ENCODE data around the gene SEMA3A. TPM values are rescaled to one million over a fixed set of nuclear protein-coding genes. Genes with fewer than 3 reads are reported as not detected.
A peak's percentile ranks its signal among the peaks of the same experiment; 100 is the strongest.

The SEMA3A gene
- total and polyA plus RNA-seq, 2 donors (not counting 1 experiment from before 2014, with no cell fraction given): 45.2 to 60.8 TPM

DNA sequence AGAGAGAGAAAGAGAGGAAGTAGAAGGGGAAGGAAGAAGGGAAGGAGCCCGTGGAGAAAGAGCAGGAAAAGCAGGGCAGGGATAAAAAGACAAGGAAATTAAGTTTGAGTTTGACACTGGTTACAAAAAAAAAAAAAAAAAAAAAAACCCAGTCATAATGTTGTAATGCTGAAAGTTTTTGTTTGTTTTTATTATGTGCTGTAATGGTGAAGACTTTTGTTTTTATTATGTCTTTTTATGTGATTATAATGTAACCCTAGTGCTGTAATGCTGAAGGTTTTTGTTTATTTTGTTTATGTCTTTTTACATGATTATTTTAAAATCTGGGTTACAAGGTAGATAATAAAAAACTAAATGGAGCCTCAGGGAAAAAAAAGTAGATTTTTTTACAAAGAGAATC lies 184.8 kb downstream of the SEMA3A start:
- no peaks in the 10 kb centered on the region for H3K4me1 ChIP-seq (ENCODE audit: control insufficient read depth, extremely low read depth, insufficient read depth, low read length)
- no peak overlapping the region for H2AFZ ChIP-seq (ENCODE audit: low read length)
- no peak overlapping the region for H3K4me3 ChIP-seq (replicated peaks in 1 of 4; ENCODE audit: control extremely low read depth in 1 of 4, insufficient read depth in 1 of 4, low read depth in 3 of 4, low read length in 4 of 4)
- H3K9ac ChIP-seq (ENCODE audit: insufficient read depth, low read length): no peak overlapping the region
- no peak for TF ChIP-seq EZH2 (IDR thresholded peaks at IDR 0.05; ENCODE audit: low read length, missing control alignments)
- TF ChIP-seq, protein P1, sequence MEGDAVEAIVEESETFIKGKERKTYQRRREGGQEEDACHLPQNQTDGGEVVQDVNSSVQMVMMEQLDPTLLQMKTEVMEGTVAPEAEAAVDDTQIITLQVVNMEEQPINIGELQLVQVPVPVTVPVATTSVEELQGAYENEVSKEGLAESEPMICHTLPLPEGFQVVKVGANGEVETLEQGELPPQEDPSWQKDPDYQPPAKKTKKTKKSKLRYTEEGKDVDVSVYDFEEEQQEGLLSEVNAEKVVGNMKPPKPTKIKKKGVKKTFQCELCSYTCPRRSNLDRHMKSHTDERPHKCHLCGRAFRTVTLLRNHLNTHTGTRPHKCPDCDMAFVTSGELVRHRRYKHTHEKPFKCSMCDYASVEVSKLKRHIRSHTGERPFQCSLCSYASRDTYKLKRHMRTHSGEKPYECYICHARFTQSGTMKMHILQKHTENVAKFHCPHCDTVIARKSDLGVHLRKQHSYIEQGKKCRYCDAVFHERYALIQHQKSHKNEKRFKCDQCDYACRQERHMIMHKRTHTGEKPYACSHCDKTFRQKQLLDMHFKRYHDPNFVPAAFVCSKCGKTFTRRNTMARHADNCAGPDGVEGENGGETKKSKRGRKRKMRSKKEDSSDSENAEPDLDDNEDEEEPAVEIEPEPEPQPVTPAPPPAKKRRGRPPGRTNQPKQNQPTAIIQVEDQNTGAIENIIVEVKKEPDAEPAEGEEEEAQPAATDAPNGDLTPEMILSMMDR (conservative IDR thresholded peaks at IDR 0.05 in 1 of 2, IDR thresholded peaks at IDR 0.05 in 1 of 2; ENCODE audit: low read depth in 1 of 2, low read length in 2 of 2): no peak
- no peak overlapping the region for H3K4me2 ChIP-seq (ENCODE audit: extremely low read depth, insufficient read depth, low read length)
- H3K36me3 ChIP-seq (ENCODE audit: control insufficient read depth, insufficient read depth, low read length): peaks cover under 1% of the 10 kb centered on the region
- H4K20me1 ChIP-seq (ENCODE audit: control insufficient read depth, extremely low read depth, insufficient read depth, low read length): no peaks in the 10 kb centered on the region
- H3K27ac ChIP-seq (ENCODE audit: insufficient read depth, low read length): no peak overlapping the region
- H3K9me3 ChIP-seq (ENCODE audit: control insufficient read depth, insufficient read depth, low read depth, low read length): no peaks in the 10 kb centered on the region
- H3K27me3 ChIP-seq (ENCODE audit: control insufficient read depth, insufficient read depth, low read length): no peaks in the 10 kb centered on the region
- no peak for DNase-seq (ENCODE audit: low read depth in 2 of 2)
- no peaks in the 10 kb centered on the region for H3K79me2 ChIP-seq (ENCODE audit: control insufficient read depth, insufficient read depth, low read length)

DNA sequence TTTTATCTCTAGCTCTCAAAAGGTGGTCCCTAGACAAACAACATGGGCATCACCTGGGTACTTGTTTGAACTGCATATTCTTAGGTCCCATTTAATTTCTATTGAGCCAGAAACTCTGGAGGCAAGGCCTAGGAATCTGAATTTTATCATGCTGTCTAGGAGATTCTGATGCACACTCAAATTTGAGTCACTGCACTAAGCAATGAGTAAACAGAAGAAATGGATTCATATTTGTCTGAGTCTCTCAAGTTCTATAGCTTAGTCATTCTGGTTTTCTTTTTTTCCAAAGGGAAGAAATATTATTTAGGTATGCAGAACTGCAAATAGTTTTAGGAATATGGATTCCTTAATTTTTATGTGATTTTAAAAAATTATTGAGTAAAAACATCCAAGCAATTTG lies 185.5 kb downstream of the SEMA3A start:
- H3K79me2 ChIP-seq (ENCODE audit: control insufficient read depth, insufficient read depth, low read length): no peaks in the 10 kb centered on the region
- TF ChIP-seq, protein P1 (conservative IDR thresholded peaks at IDR 0.05 in 1 of 2, IDR thresholded peaks at IDR 0.05 in 1 of 2; ENCODE audit: low read depth in 1 of 2, low read length in 2 of 2): no peak
- H3K4me2 ChIP-seq (ENCODE audit: extremely low read depth, insufficient read depth, low read length): no peak overlapping the region
- no peak overlapping the region for H3K27ac ChIP-seq (ENCODE audit: insufficient read depth, low read length)
- peaks cover 1% of the 10 kb centered on the region for H3K36me3 ChIP-seq (ENCODE audit: control insufficient read depth, insufficient read depth, low read length)
- no peak overlapping the region for H3K4me3 ChIP-seq (replicated peaks in 1 of 4; ENCODE audit: control extremely low read depth in 1 of 4, insufficient read depth in 1 of 4, low read depth in 3 of 4, low read length in 4 of 4)
- DNase-seq (ENCODE audit: low read depth in 2 of 2): peak; percentile 14 to 39
- no peak overlapping the region for H2AFZ ChIP-seq (ENCODE audit: low read length)
- H3K4me1 ChIP-seq (ENCODE audit: control insufficient read depth, extremely low read depth, insufficient read depth, low read length): no peaks in the 10 kb centered on the region
- no peaks in the 10 kb centered on the region for H3K9me3 ChIP-seq (ENCODE audit: control insufficient read depth, insufficient read depth, low read depth, low read length)
- H3K9ac ChIP-seq (ENCODE audit: insufficient read depth, low read length): no peak overlapping the region
- no peaks in the 10 kb centered on the region for H4K20me1 ChIP-seq (ENCODE audit: control insufficient read depth, extremely low read depth, insufficient read depth, low read length)
- no peaks in the 10 kb centered on the region for H3K27me3 ChIP-seq (ENCODE audit: control insufficient read depth, insufficient read depth, low read length)

DNA sequence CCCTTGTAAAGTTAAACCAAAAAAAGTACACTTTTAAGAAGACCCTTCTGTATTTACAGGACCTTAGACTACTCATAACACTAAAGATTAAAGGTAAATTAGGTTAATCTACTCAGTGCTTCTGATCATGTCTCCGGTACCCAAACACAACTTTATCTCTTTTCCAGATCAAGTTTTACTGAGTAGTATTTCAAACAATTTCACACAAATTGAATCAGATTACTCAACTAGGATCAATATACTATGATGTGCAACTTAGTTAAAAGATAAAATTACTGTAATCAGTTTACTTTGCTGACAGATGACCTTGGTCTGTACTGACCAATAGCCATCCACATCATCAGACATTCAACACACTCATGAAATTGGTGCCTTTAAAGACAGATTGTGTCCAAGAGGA lies 191.4 kb downstream of the SEMA3A start:
- Histone ChIP-seq H2AFZ (ENCODE audit: low read length) (no peak overlapping the region), H4K20me1 (ENCODE audit: control insufficient read depth, extremely low read depth, insufficient read depth, low read length) (no peaks in the 10 kb centered on the region), H3K36me3 (ENCODE audit: control insufficient read depth, insufficient read depth, low read length) (peaks cover 3% of the 10 kb centered on the region), H3K9ac (ENCODE audit: insufficient read depth, low read length) (no peak overlapping the region), H3K4me3 (replicated peaks in 1 of 4; ENCODE audit: control extremely low read depth in 1 of 4, insufficient read depth in 1 of 4, low read depth in 3 of 4, low read length in 4 of 4) (no peak overlapping the region), H3K9me3 (ENCODE audit: control insufficient read depth, insufficient read depth, low read depth, low read length) (no peaks in the 10 kb centered on the region), H3K4me1 (ENCODE audit: control insufficient read depth, extremely low read depth, insufficient read depth, low read length) (no peaks in the 10 kb centered on the region), H3K4me2 (ENCODE audit: extremely low read depth, insufficient read depth, low read length) (no peak overlapping the region), H3K27ac (ENCODE audit: insufficient read depth, low read length) (no peak overlapping the region), H3K79me2 (ENCODE audit: control insufficient read depth, insufficient read depth, low read length) (no peaks in the 10 kb centered on the region), H3K27me3 (ENCODE audit: control insufficient read depth, insufficient read depth, low read length) (no peaks in the 10 kb centered on the region)
- TF ChIP-seq EZH2 (IDR thresholded peaks at IDR 0.05; ENCODE audit: low read length, missing control alignments): no peak
- TF ChIP-seq, protein P1 (conservative IDR thresholded peaks at IDR 0.05 in 1 of 2, IDR thresholded peaks at IDR 0.05 in 1 of 2; ENCODE audit: low read depth in 1 of 2, low read length in 2 of 2): no peak
- no peak for DNase-seq (ENCODE audit: low read depth in 2 of 2)
